Hepatocyte (in vitro differentiated cells): ENCODE measurements around the gene SPATA20. TPM values are rescaled to one million over a fixed set of nuclear protein-coding genes. Genes with fewer than 3 reads are reported as not detected.

Experiments
- DNase-seq: peaks from one replicate; pipeline ENCODE4 v3.0.0-alpha.2; 2016; ENCODE audit warnings: low spot score
- H2AFZ ChIP-seq: fragments of 200-600 bp; sonication (generic); 2 replicates; pipeline ENCODE4 v1.6.0; 2016; ENCODE audit warnings: antibody characterized with exemption, mild to moderate bottlenecking
- H3K27ac ChIP-seq: fragments of 200-600 bp; sonication (generic); 2 replicates; pipeline ENCODE4 v1.5.1; 2016; ENCODE audit warnings: mild to moderate bottlenecking
- H3K27me3 ChIP-seq: fragments of 200-600 bp; sonication (generic); 2 replicates; pipeline ENCODE4 v1.6.1; 2016
- H3K36me3 ChIP-seq: fragments of 200-600 bp; sonication (generic); replicated peaks from 2 replicates; pipeline ENCODE4 v1.5.1; 2016; ENCODE audit warnings: low read depth; ENCODE audit not compliant: insufficient read depth
- H3K4me1 ChIP-seq: fragments of 200-600 bp; sonication (generic); 2 replicates; pipeline ENCODE4 v1.5.1; 2016; ENCODE audit warnings: mild to moderate bottlenecking, moderate library complexity; ENCODE audit not compliant: insufficient read depth
- H3K4me2 ChIP-seq: fragments of 200-600 bp; sonication (generic); 2 replicates; pipeline ENCODE4 v1.6.0; 2016
- H3K4me3 ChIP-seq: fragments of 200-600 bp; sonication (generic); 2 replicates; pipeline ENCODE4 v1.5.1; 2016; ENCODE audit warnings: mild to moderate bottlenecking
- H3K79me2 ChIP-seq: fragments of 200-600 bp; sonication (generic); 2 replicates; pipeline ENCODE4 v1.6.0; 2017; ENCODE audit warnings: mild to moderate bottlenecking
- H3K9me2 ChIP-seq: fragments of 200-600 bp; sonication (generic); replicated peaks from 2 replicates; pipeline ENCODE4 v1.6.0; 2017; ENCODE audit warnings: mild to moderate bottlenecking; ENCODE audit not compliant: insufficient read depth
- H3K9me3 ChIP-seq: fragments of 200-600 bp; sonication (generic); 2 replicates; pipeline ENCODE4 v1.5.1; 2016; ENCODE audit warnings: low read depth, mild to moderate bottlenecking
- H4K20me1 ChIP-seq: fragments of 200-600 bp; sonication (generic); 2 replicates; pipeline ENCODE4 v1.6.0; 2016; ENCODE audit warnings: mild to moderate bottlenecking; ENCODE audit not compliant: insufficient read depth, poor library complexity, severe bottlenecking
- CTCF ChIP-seq: fragments of 200-600 bp; sonication (generic); IDR thresholded peaks from 2 replicates; pipeline ENCODE4 v1.5.1; 2016; ENCODE audit warnings: antibody characterized with exemption, mild to moderate bottlenecking; ENCODE audit not compliant: poor library complexity
- EZH2 ChIP-seq: fragments of 200-600 bp; sonication (generic); IDR thresholded peaks from 2 replicates; pipeline ENCODE4 v1.6.1; 2016; ENCODE audit warnings: antibody characterized with exemption, mild to moderate bottlenecking, borderline replicate concordance
- EZH2phosphoT487 ChIP-seq: fragments of 200-600 bp; sonication (generic); IDR thresholded peaks from one replicate; pipeline ENCODE4 v1.6.1; 2018; ENCODE audit warnings: antibody characterized with exemption, mild to moderate bottlenecking, low read depth, moderate library complexity; ENCODE audit not compliant: unreplicated experiment, severe bottlenecking
- WGBS: methylation state at CpG from one replicate; pipeline ENCODE4 v1.1.6; 2016; ENCODE audit warnings: low lambda C conversion rate; ENCODE audit errors: missing lambda C conversion rate; 5-methylcytosine and 5-hydroxymethylcytosine counted together
- polyA plus RNA-seq: library from polyadenylated mRNA; unstranded; fragments of >200 nt; fragmentation: Nextera tagmentation; extraction: Ambion mirVana; gene quantifications from 2 replicates; pipeline ENCODE4 v1.2.1, GENCODE V29; 2016
- total RNA-seq: library from RNA; depleted of rRNA; stranded (reverse); fragments of >200 nt; gene quantifications from 2 replicates; pipeline ENCODE4 v1.2.3, GENCODE V29; 2014

The SPATA20 gene
- total and polyA plus RNA-seq, 2 experiments from 2014 or later = 97.5 to 108 TPM

- Histone ChIP-seq H3K4me3 (no peak overlapping the region), H3K79me2 (no peaks in the 10 kb centered on the region), H2AFZ (no peak overlapping the region), H3K27me3 (peaks cover 2% of the 10 kb centered on the region), H3K4me2 (no peak overlapping the region), H3K9me3 (no peaks in the 10 kb centered on the region), H3K27ac (no peak overlapping the region), H3K4me1 (peaks cover 30% of the 10 kb centered on the region), H3K9me2 (no peaks in the 10 kb centered on the region), H4K20me1 (no peaks in the 10 kb centered on the region), H3K36me3 (no peaks in the 10 kb centered on the region)
- WGBS = 88% methylated on average over 7 of the region's 7 CpGs
- no peak for DNase-seq
- no peak for TF ChIP-seq EZH2
- no peak for TF ChIP-seq CTCF
- no peak for TF ChIP-seq EZH2phosphoT487
Observed at GRCh38 chr17:50529849-50530248, 17.1 kb upstream of the SPATA20 start.

DNA sequence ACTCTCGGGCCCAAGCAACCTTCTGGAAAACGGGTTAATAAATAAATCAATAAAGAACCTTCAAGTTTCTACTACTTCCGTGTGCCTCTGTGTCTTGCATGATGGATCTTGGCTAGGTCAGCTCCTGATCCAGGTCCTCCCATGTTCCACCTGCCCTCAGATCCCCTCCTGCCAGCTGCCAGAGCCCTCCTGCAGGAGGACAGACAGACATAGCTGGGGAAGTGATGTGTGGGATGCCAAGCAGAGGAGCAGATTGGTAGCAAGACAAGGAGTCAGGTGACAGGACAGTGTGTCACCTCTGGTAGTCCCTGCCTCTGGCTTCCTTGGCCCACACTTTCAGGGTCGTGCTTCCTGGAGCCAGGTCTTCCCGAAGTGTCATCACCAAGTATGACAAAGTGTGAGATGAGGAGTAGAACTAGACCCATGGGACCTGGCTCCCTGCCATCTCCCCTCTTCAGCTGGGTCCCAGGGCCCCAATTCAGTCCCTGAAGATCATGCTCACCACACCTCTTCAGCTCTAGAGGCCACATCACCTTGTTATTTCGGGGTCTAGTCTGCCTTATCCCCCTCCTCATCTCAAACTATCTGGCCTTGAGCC, 15.4 kb upstream of the SPATA20 start:
- Histone ChIP-seq H3K9me3 (no peaks in the 10 kb centered on the region), H3K4me3 (no peak overlapping the region), H3K36me3 (no peaks in the 10 kb centered on the region), H4K20me1 (no peaks in the 10 kb centered on the region), H3K9me2 (no peaks in the 10 kb centered on the region), H3K4me2 (peak overlapping the region; percentile 88), H3K4me1 (peaks cover 31% of the 10 kb centered on the region), H3K27me3 (peaks cover 2% of the 10 kb centered on the region), H3K79me2 (peaks cover 3% of the 10 kb centered on the region), H2AFZ (no peak overlapping the region), H3K27ac (no peak overlapping the region)
- DNase-seq = no peak
- 74% methylated on average over 6 of the region's 6 CpGs for WGBS
- TF ChIP-seq EZH2phosphoT487 (no peak), CTCF (no peak), EZH2 (no peak)

DNA sequence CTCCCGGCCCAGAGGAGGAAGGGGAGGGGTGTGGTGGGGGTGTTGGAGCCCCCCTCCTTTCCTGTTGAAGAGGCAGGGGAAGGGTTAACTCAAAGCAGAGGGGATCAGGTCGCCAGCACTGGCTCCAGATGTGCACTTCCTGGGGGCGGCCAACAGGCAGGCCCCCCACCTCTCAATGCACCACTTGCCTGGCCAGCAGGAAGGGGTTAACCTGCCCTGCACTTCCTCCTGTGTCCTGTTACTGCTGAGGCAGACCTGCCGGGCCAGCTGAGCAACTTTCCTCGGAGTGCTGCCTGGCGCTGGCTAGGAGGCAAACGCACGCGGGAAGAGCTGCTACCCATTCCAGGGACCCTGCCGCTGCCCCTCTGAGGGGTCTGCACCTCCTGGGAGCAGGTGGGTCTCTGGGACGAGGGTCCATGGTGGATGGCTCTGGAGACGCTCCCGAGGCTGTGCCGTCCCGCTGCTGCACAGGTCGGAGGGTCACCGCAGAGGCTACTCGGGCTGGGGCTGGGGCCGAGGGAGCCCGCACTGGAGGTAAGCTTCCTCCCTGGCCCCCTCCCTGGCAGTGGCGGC, 14.4 kb upstream of the SPATA20 start, which contains the start of gene EPN3:
Gene EPN3 (plus strand): TSS at position 284 of the 573 bp plus-strand sequence. CDS start 3,822 bp downstream, outside the sequence.
- Histone ChIP-seq H3K27ac (peak within 1 kb of the TSS; percentile 68), H4K20me1 (no peaks in the 10 kb centered on the region), H3K4me3 (peak within 1 kb of the TSS; percentile 42), H3K9me3 (no peaks in the 10 kb centered on the region), H3K4me2 (peak within 1 kb of the TSS; percentile 88), H3K9me2 (no peaks in the 10 kb centered on the region), H2AFZ (no peak within 1 kb of the TSS), H3K27me3 (peaks cover 2% of the 10 kb centered on the region), H3K79me2 (peaks cover 3% of the 10 kb centered on the region), H3K4me1 (peaks cover 31% of the 10 kb centered on the region), H3K36me3 (no peaks in the 10 kb centered on the region)
- WGBS = under 1% methylated on average over 19 of the region's 21 CpGs
- peak; percentile 72 for DNase-seq
- TF ChIP-seq CTCF = no peak
- no peak for TF ChIP-seq EZH2phosphoT487
- no peak for TF ChIP-seq EZH2
